PFSK-1 (cell line): Measurements from ENCODE around the gene ZBTB1.

ENCODE experiments used
- POLR2AphosphoS5 ChIP-seq: IDR thresholded peaks from 2 replicates; pipeline ENCODE4 v1.6.1; 2012; ENCODE audit warnings: low read depth, mild to moderate bottlenecking, control low read depth, low read length, moderate library complexity
- TAF1 ChIP-seq: IDR thresholded peaks from 2 replicates; pipeline ENCODE4 v1.6.1; 2012; ENCODE audit warnings: low read length, control low read depth, borderline replicate concordance; ENCODE audit not compliant: insufficient read depth
- TF ChIP-seq, protein P1 (sequence below), 2 experiments: IDR thresholded peaks; 2 replicates each; pipeline versions ENCODE4 v1.6.1 to v1.8.0; 2011 to 2012; ENCODE audit warnings: low read depth in 2 of 2, low read length in 2 of 2, control low read depth in 1 of 2, inconsistent platforms in 1 of 2, mild to moderate bottlenecking in 1 of 2, moderate library complexity in 1 of 2; ENCODE audit not compliant: insufficient read depth in 1 of 2

DNA sequence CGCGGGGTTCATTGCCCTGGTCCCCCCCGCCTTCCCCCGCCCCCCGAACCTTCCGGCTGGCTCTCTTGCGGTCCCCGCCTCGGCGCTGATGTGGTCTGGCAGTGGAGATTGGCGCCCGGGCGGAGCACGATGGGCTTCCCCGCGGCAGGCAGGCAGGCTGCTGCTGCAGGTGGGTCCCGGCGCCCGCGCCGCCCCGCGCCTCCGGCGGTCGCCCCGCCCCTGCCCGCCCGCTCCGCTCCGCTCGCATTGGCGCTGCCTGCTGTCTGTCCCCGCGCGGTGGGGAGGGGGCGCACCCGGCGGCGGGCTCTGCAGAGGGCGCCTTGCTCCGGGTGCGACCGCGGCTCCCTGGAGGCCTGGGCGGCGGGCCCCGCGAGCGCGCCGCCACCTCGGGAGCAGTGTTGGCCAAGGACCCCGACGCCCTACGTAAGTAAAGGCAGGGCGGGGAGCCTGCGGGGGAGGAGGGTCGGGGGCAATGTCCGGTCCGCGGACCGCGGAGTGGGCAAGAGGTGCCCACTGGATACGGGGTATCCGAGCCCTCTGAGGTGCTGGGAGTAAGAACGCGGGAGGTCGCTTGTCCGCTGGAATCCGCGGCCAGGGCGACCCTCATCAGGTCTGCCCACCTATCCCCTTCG is 39.3 kb upstream of the ZBTB1 start, which contains the start of gene AKAP5:
- TF ChIP-seq, protein P1, sequence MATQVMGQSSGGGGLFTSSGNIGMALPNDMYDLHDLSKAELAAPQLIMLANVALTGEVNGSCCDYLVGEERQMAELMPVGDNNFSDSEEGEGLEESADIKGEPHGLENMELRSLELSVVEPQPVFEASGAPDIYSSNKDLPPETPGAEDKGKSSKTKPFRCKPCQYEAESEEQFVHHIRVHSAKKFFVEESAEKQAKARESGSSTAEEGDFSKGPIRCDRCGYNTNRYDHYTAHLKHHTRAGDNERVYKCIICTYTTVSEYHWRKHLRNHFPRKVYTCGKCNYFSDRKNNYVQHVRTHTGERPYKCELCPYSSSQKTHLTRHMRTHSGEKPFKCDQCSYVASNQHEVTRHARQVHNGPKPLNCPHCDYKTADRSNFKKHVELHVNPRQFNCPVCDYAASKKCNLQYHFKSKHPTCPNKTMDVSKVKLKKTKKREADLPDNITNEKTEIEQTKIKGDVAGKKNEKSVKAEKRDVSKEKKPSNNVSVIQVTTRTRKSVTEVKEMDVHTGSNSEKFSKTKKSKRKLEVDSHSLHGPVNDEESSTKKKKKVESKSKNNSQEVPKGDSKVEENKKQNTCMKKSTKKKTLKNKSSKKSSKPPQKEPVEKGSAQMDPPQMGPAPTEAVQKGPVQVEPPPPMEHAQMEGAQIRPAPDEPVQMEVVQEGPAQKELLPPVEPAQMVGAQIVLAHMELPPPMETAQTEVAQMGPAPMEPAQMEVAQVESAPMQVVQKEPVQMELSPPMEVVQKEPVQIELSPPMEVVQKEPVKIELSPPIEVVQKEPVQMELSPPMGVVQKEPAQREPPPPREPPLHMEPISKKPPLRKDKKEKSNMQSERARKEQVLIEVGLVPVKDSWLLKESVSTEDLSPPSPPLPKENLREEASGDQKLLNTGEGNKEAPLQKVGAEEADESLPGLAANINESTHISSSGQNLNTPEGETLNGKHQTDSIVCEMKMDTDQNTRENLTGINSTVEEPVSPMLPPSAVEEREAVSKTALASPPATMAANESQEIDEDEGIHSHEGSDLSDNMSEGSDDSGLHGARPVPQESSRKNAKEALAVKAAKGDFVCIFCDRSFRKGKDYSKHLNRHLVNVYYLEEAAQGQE (IDR thresholded peaks at IDR 0.05; ENCODE audit: insufficient read depth in 1 of 2, low read depth in 2 of 2, low read length in 2 of 2) = no peak
- no peak for TF ChIP-seq TAF1
- TF ChIP-seq POLR2AphosphoS5 = no peak
